Sciatic nerve (tissue), 2 donors: ENCODE data around the gene ADAMTS9. TPM values are rescaled to one million over a fixed set of nuclear protein-coding genes. Genes with fewer than 3 reads are reported as not detected.
A peak's percentile ranks its signal among the peaks of the same experiment; 100 is the strongest.
"Not testable (repeated sequence)": the region's sequence is repeated elsewhere in the genome, so short reads cannot be mapped to it uniquely, and the experiment has no call there.

Experiments
- ATAC-seq: fragments of 200-7000 bp; cut with Tn5 transposase; one replicate; pipeline ENCODE4 v1.9.1; 2020; ENCODE audit warnings: mild to moderate bottlenecking, moderate library complexity
- DNase-seq: peaks from one replicate; pipeline ENCODE4 v3.0.0-alpha.2; 2020; ENCODE audit warnings: low spot score
- intact Hi-C: fragments of 100-400 bp; cut with DNase I; formaldehyde crosslinking; loops from one replicate; pipeline ENCODE4 v1.14.2; 2022
- total RNA-seq: library from RNA; stranded (reverse); fragmentation: NEBNext Ultra II Directional; extraction: Animal tissue kit (Norgen Biotek cat#: 25700); gene quantifications from one replicate; pipeline ENCODE4 v1.2.1, GENCODE V29; 2021
- donor health status: DM: no; HTN: no; CAD: no.
- donor health status: DM: no; HTN: no; CAD: no.

The ADAMTS9 gene
- total RNA-seq, 1 donor from 2014 or later = 185 TPM

- ATAC-seq (no peak), DNase-seq (no peak)
- intact Hi-C loops = no loop called here
Observed at GRCh38 chr3:64556046-64556445, 131.8 kb downstream of the ADAMTS9 start.

GRCh38 chr3:64555351-64555750 lies 132.4 kb downstream of the ADAMTS9 start:
- no peak for DNase-seq
- no peak for ATAC-seq
- intact Hi-C loops = no loop called here

DNA sequence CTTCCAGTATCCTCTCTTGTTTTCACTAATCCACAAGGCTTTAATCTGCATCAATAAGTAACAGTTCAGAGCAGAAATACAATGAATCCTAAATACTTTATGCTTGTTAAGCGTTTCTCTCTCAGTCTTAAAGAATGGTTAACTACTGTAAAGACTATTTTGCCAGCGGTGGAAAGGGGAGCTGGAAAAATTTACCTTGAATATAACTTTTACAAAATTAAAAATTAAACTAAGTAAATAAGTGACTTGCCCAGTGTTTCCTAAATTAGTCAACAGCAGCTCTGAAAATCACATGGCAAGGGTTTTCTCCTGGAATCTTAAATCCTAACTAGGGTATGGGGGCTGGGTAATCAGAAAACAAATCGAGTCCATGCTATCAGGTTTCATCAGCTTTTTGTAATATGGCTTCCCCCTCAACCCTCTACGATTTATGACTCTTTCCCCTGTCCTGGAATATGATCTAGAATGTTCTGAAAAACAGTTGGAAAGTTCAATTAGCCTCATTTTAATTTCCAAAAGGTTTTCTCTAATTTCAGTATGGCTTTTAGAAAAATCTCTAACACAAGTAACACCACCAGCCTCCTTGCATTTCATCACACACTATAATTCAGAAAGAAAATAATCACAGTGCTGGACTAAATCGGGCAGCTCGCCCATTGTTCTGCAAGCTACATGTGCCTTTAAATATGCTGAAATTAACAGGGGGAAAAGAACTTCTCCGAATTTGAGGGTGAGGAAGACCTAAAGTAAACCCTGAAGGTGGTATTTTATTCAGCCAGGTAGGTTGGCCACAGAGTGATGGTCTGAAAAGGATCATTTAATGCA lies 133.5 kb downstream of the ADAMTS9 start:
- DNase-seq = no peak
- intact Hi-C loops = no loop called here
- ATAC-seq = no peak

GRCh38 chr3:64552966-64553365 lies 134.8 kb downstream of the ADAMTS9 start:
- ATAC-seq (no peak), DNase-seq (no peak)
- intact Hi-C loops = no loop called here

DNA sequence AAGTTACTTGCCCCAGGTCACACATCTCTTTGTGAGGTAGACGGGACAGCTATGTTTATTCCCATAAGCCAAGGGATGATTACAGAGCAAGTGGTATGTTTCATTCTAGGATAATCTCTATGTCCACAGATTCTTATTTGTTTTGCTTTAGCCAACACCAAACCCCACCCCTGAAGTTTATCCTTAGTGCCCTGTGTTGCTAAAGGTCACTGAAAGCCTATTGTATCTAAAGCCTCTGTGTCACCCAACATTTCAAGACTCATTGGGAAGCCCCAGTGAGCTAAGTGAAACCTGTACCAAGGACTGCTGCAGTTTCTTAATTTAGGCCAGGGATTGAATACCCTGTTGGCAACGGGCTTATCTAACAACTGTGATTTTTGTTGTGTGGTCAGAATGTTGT lies 135.6 kb downstream of the ADAMTS9 start:
- DNase-seq (no peak), ATAC-seq (no peak)
- intact Hi-C loops = no loop called here

GRCh38 chr3:64551697-64552096 lies 136.1 kb downstream of the ADAMTS9 start:
- intact Hi-C loops = no loop called here
- DNase-seq = no peak

GRCh38 chr3:64550745-64551144 lies 137.1 kb downstream of the ADAMTS9 start:
- no peak for ATAC-seq
- intact Hi-C loops = no loop called here

More at GRCh38 chr3:64551697-64552096, 136.1 kb downstream of the ADAMTS9 start:
- ATAC-seq = no peak

GRCh38 chr3:64549869-64550268 lies 137.9 kb downstream of the ADAMTS9 start:
- ATAC-seq = no peak
- intact Hi-C loops = loop anchor here (5.0 kb wide), 1 partner anchor 127 kb away; no protein-coding TSS in a partner anchor
- no peak for DNase-seq

More at GRCh38 chr3:64550745-64551144, 137.1 kb downstream of the ADAMTS9 start:
- DNase-seq = no peak

GRCh38 chr3:64548200-64548889 lies 139.5 kb downstream of the ADAMTS9 start:
- intact Hi-C loops = loop anchor here (5.0 kb wide), 1 partner anchor 129 kb away; no protein-coding TSS in a partner anchor
- ATAC-seq (peak; percentile 90), DNase-seq (no peak)

- ATAC-seq = no peak
- DNase-seq = no peak
- intact Hi-C loops = loop anchor here (5.0 kb wide), 1 partner anchor 130 kb away; no protein-coding TSS in a partner anchor
Observed at GRCh38 chr3:64546856-64547255, 140.9 kb downstream of the ADAMTS9 start.

DNA sequence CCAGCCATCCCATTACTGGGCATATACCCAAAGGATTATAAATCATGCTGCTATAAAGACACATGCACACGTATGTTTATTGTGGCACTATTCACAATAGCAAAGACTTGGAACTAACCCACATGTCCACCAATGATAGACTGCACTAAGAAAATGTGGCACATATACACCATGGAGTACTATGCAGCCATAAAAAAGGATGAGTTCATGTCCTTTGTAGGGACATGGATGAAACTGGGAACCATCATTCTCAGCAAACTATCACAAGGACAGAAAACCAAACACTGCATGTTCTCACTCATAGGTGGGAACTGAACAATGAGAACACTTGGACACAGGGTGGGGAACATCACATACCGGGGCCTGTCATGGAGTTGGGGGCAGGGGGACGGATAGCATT lies 142.6 kb downstream of the ADAMTS9 start:
- ATAC-seq, DNase-seq: not testable (repeated sequence)
- intact Hi-C loops = loop anchor here (5.0 kb wide), 1 partner anchor 132 kb away; no protein-coding TSS in a partner anchor

GRCh38 chr3:64541803-64542202 lies 146.0 kb downstream of the ADAMTS9 start:
- intact Hi-C loops = no loop called here
- ATAC-seq (no peak), DNase-seq (no peak)

- DNase-seq (peak; percentile 77), ATAC-seq (peak; percentile 95)
- intact Hi-C loops = loop anchor here (10.0 kb wide), 1 partner anchor 1195 kb away; no protein-coding TSS in a partner anchor
Observed at GRCh38 chr3:64539451-64540196, 148.2 kb downstream of the ADAMTS9 start.

DNA sequence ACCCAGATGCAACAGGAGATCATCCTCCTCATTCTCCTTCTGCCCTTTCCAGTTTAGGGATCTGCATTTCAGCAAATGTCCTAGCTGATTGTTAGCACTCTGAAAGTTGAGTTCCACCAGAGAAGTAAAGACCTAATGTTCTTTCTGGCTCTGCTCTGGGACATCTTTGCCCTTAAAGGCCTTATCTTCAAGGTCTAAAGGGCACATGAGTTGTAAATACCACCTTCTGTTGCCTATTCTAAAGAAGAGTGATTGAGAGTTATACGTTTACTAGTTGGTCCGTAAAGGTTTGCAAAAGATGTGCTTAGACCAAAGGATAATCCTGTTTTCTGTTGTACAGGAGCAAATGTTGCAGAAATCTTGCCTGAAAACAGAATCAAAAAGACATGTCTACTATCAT lies 151.6 kb downstream of the ADAMTS9 start:
- DNase-seq (no peak), ATAC-seq (no peak)
- intact Hi-C loops = loop anchor here (10.0 kb wide), 1 partner anchor 1199 kb away; no protein-coding TSS in a partner anchor

DNA sequence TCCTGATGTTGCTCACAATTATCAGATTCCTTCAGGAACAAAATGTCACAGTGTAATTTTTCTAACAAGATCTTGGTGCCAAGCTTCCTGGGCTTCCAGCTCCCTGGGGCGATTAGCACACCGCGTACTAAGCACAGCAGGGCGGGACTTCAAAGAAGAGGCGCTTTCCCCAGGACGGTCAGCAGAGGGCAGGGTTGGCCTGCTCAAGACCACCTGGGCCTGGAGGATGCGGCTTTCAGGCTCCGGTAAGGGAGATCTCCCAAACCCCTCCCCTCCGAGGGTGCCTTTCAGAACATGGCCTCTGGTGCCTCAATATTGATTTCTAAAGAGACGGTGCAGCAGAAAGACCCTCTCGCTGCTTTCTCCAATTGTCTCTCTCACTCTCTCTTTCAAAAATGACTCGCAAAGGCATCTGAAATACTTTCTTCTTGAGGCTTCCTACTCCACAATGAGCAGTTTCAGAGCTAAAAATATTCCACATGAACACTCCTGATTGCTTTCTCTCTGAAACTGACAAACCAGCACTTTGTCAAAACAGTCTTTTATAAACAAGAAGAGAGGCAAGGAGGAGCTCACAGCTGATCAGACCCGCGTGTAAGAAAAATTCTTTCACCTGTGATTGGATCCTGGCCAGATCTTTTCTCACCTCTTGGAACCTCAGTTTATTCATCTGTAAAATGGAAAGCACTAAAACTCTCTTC lies 154.0 kb downstream of the ADAMTS9 start:
- ATAC-seq = peak; percentile 97
- intact Hi-C loops = loop anchor here (10.0 kb wide), 1 partner anchor 1201 kb away; no protein-coding TSS in a partner anchor

DNA sequence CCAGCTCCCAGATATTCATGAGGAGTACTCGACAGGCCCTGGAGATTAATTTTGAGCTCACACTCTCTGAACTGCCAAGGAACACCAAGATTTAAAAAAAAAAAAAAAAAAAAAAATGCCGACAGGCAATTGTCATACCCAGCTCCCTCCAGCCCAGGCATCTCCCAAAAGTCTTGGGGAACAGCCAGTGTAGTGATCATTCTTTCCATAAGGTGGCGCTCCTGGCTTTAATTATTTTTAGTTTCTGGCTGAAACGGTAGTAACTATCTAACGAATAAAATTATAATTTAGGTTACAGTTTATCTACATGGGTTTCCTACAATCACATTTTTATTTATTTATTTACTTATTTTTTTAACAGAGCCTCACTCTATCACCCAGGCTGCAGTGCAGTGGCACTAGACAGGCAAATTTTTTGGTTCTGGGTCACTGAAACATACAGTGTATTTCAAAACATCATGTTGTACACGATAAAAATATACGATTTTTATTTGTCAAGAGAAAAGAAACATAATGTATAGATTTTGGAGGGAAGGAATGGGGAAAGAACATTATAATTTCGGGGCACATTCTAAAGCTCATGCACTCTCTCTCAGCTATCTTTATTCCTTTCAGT lies 157.3 kb downstream of the ADAMTS9 start:
- intact Hi-C loops = loop anchor here (10.0 kb wide), 1 partner anchor 1204 kb away; no protein-coding TSS in a partner anchor
- peak; percentile 84 for DNase-seq
- peak; percentile 53 for ATAC-seq

More for the DNA sequence above, 154.0 kb downstream of the ADAMTS9 start:
- peak; percentile 91 for DNase-seq

DNA sequence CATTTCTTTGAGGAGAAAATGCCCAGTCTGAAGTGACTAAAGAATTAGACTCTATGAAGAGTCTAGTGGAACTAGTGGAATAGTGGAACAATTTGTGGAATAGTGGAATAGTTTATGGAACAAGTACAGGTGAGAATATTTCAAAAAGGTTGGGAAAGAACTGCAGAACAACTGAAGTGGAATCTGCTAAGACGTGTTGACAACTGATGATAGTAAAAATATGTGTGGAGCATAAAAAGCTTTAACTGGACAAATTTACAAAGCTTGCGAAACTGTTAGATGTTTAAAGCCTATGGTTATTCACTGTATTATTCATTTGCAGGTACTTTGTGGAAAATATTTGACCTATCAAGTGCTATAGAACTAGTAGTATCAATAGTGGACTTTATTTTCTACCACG lies 164.5 kb downstream of the ADAMTS9 start:
- intact Hi-C loops = no loop called here
- DNase-seq = no peak
- no peak for ATAC-seq

GRCh38 chr3:64520334-64520733 lies 167.5 kb downstream of the ADAMTS9 start:
- intact Hi-C loops = no loop called here
- ATAC-seq = no peak
- no peak for DNase-seq
